Tibial artery (tissue), 4 donors: ENCODE measurements around the gene EEF2K.

Experiments used
- DNase-seq, 2 donors: peaks; one replicate each; pipeline ENCODE4 v3.0.0-alpha.2; 2019
- H3K27ac ChIP-seq, 2 donors: fragments of 200-600 bp; sonication (generic) in 1 of 2; 1 replicate in 1 of 2; 2 replicates in 1 of 2; pipeline ENCODE4 v1.5.1; 2018 to 2019; ENCODE audit warnings: mild to moderate bottlenecking in 1 of 2
- H3K27me3 ChIP-seq, 2 donors: fragments of 200-600 bp; sonication (generic) in 1 of 2; one replicate each; pipeline versions ENCODE4 v1.5.1 to v1.6.0; 2016 to 2019
- H3K36me3 ChIP-seq, 3 donors: fragments of 200-600 bp; sonication (generic) in 2 of 3; one replicate each; pipeline ENCODE4 v1.5.1; 2016 to 2019; ENCODE audit warnings: mild to moderate bottlenecking in 2 of 3
- H3K4me1 ChIP-seq, 4 donors: fragments of 200-600 bp; sonication (generic) in 2 of 4; 1 replicate in 3 of 4; 2 replicates in 1 of 4; pipeline ENCODE4 v1.5.1; 2016 to 2019
- H3K4me3 ChIP-seq, 2 donors: fragments of 200-600 bp; sonication (generic) in 1 of 2; 1 replicate in 1 of 2; 2 replicates in 1 of 2; pipeline ENCODE4 v1.5.1; 2018 to 2019; ENCODE audit warnings: mild to moderate bottlenecking in 2 of 2
- H3K9me3 ChIP-seq, 3 donors: fragments of 200-600 bp; sonication (generic) in 1 of 3; one replicate each; pipeline ENCODE4 v1.5.1; 2016 to 2019
- CTCF ChIP-seq, 2 experiments: fragments of 200-600 bp in 1 of 2; fragments of 450-650 bp in 1 of 2; IDR thresholded peaks; one replicate each; pipeline ENCODE4 v1.5.1; 2017 to 2019; ENCODE audit warnings: antibody characterized with exemption in 2 of 2, mild to moderate bottlenecking in 1 of 2, moderate library complexity in 1 of 2
- intact Hi-C: fragments of 100-400 bp; cut with DNase I; formaldehyde crosslinking; loops from one replicate; pipeline ENCODE4 v1.15.0; 2023; ENCODE audit warnings: low total_unique reads

The EEF2K gene

GRCh38 chr16:22207715-22208360 lies 1.8 kb downstream of the EEF2K start:
- intact Hi-C loops: loop anchor here (2.0 kb wide), 1 partner anchor 13 kb away; no protein-coding TSS in a partner anchor
- Histone ChIP-seq H3K27ac (peak overlapping the region; percentile 87 to 89), H3K27me3 (no peaks in the 10 kb centered on the region), H3K4me3 (peak overlapping the region; percentile 90 to 95), H3K4me1 (peaks cover 0 to 64% (median 49%) of the 10 kb centered on the region in 4 donors), H3K36me3 (peaks cover 0 to 5% (median 0%) of the 10 kb centered on the region in 3 donors), H3K9me3 (no peaks in the 10 kb centered on the region)
- TF ChIP-seq CTCF (IDR thresholded peaks at IDR 0.05): no peak
- no peak for DNase-seq

- peaks cover 0 to 79% (median 56%) of the 10 kb centered on the region in 4 donors for H3K4me1 ChIP-seq
- H3K36me3 ChIP-seq: peaks cover 0 to 11% (median 5%) of the 10 kb centered on the region in 3 donors
- peak overlapping the region; percentile 87 to 89 for H3K27ac ChIP-seq
- no peaks in the 10 kb centered on the region for H3K9me3 ChIP-seq
- H3K4me3 ChIP-seq: no peak overlapping the region
- no peak for TF ChIP-seq CTCF (IDR thresholded peaks at IDR 0.05)
- intact Hi-C loops: no loop called here
- DNase-seq: no peak
- no peaks in the 10 kb centered on the region for H3K27me3 ChIP-seq
Measured at GRCh38 chr16:22210285-22210684, 4.2 kb downstream of the EEF2K start.

- Histone ChIP-seq H3K36me3 (peaks cover 0 to 11% (median 9%) of the 10 kb centered on the region in 3 donors), H3K27me3 (no peaks in the 10 kb centered on the region), H3K27ac (peak overlapping the region; percentile 87 to 89), H3K9me3 (no peaks in the 10 kb centered on the region), H3K4me3 (no peak overlapping the region), H3K4me1 (peaks cover 0 to 78% (median 56%) of the 10 kb centered on the region in 4 donors)
- intact Hi-C loops: no loop called here
- no peak for DNase-seq
- no peak for TF ChIP-seq CTCF (IDR thresholded peaks at IDR 0.05)
Measured at GRCh38 chr16:22210854-22211253, 4.8 kb downstream of the EEF2K start.

- Histone ChIP-seq H3K4me1 (peaks cover 0 to 89% (median 65%) of the 10 kb centered on the region in 4 donors), H3K36me3 (peaks cover 0 to 11% (median 9%) of the 10 kb centered on the region in 3 donors), H3K27me3 (no peaks in the 10 kb centered on the region), H3K4me3 (no peak overlapping the region), H3K27ac (peak overlapping the region; percentile 55 to 87), H3K9me3 (no peaks in the 10 kb centered on the region)
- no peak for TF ChIP-seq CTCF (IDR thresholded peaks at IDR 0.05)
- no peak for DNase-seq
- intact Hi-C loops: no loop called here
Measured at GRCh38 chr16:22213236-22213635, 7.2 kb downstream of the EEF2K start.

GRCh38 chr16:22213801-22214200 lies 7.7 kb downstream of the EEF2K start:
- peaks cover 0 to 89% (median 64%) of the 10 kb centered on the region in 4 donors for H3K4me1 ChIP-seq
- TF ChIP-seq CTCF (IDR thresholded peaks at IDR 0.05): no peak
- DNase-seq: no peak
- H3K27me3 ChIP-seq: no peaks in the 10 kb centered on the region
- no peaks in the 10 kb centered on the region for H3K9me3 ChIP-seq
- intact Hi-C loops: no loop called here
- peak overlapping the region; percentile 55 to 87 for H3K27ac ChIP-seq
- no peak overlapping the region for H3K4me3 ChIP-seq
- H3K36me3 ChIP-seq: peaks cover 0 to 11% (median 9%) of the 10 kb centered on the region in 3 donors
